IMR-90 (cell line): ENCODE data around the gene PPM1J. TPM values are rescaled to one million over a fixed set of nuclear protein-coding genes. Genes with fewer than 3 reads are reported as not detected.

ENCODE experiments used
- ATAC-seq: fragments of 200-7000 bp; cut with Tn5 transposase; 2 replicates; pipeline ENCODE4 v1.9.1; 2020; ENCODE audit warnings: low read depth, mild to moderate bottlenecking, moderate library complexity
- BruUV-seq: library from RNA; stranded (reverse); fragments of 400-500 nt; replicated peaks from 2 replicates; lab custom pipeline; 2021; lab: Mats Ljungman, UMichigan
- CTCF ChIA-PET: fragments of 300-600 bp; formaldehyde crosslinking; extraction: SDS; loops from one replicate; lab custom pipeline; 2021; ENCODE audit warnings: antibody characterized with exemption; lab: Yijun Ruan, JAX
- POLR2A ChIA-PET: fragments of 300-600 bp; sonication (Branson Sonifier 250); formaldehyde crosslinking; loops from one replicate; lab custom pipeline; 2022; ENCODE audit warnings: antibody characterized with exemption; ENCODE audit not compliant: unreplicated experiment; lab: Charles Lee
- DNase-seq: peaks from one replicate; pipeline ENCODE4 v3.0.0; 2013
- H2AFZ ChIP-seq: replicated peaks from 2 replicates; pipeline ENCODE3; 2013; ENCODE audit warnings: low read length, mild to moderate bottlenecking; ENCODE audit not compliant: poor library complexity
- H2AK5ac ChIP-seq: 2 replicates; pipeline ENCODE4 v1.6.1; 2013; ENCODE audit warnings: low read depth, low read length, inconsistent platforms
- H2AK9ac ChIP-seq: replicated peaks from 2 replicates; pipeline ENCODE3; 2013; ENCODE audit warnings: mild to moderate bottlenecking, low read depth, low read length, moderate library complexity; ENCODE audit not compliant: poor library complexity
- H2BK120ac ChIP-seq: 2 replicates; pipeline ENCODE4 v1.6.1; 2013; ENCODE audit warnings: low read depth, low read length, inconsistent platforms
- H2BK15ac ChIP-seq: 3 replicates; pipeline ENCODE4 v1.6.1; 2013; ENCODE audit warnings: low read depth, low read length, inconsistent platforms
- H2BK20ac ChIP-seq: 2 replicates; pipeline ENCODE4 v1.6.1; 2013; ENCODE audit warnings: low read depth, mild to moderate bottlenecking, inconsistent platforms, low read length, moderate library complexity
- H2BK5ac ChIP-seq: 2 replicates; pipeline ENCODE4 v1.6.1; 2013; ENCODE audit warnings: mild to moderate bottlenecking, low read depth, low read length, inconsistent platforms; ENCODE audit not compliant: poor library complexity, severe bottlenecking
- H3K14ac ChIP-seq: replicated peaks from 2 replicates; pipeline ENCODE4 v1.6.1; 2013; ENCODE audit warnings: low read depth, low read length, inconsistent platforms
- H3K18ac ChIP-seq: 2 replicates; pipeline ENCODE4 v1.6.1; 2013; ENCODE audit warnings: low read depth, low read length, control low read depth
- H3K23ac ChIP-seq: 2 replicates; pipeline ENCODE4 v1.6.1; 2013; ENCODE audit warnings: low read depth, low read length, inconsistent platforms
- H3K27ac ChIP-seq: 2 replicates; pipeline ENCODE4 v1.5.1; 2013; ENCODE audit warnings: mild to moderate bottlenecking, control low read depth, low read length; ENCODE audit not compliant: insufficient read depth
- H3K27me3 ChIP-seq: 2 replicates; pipeline ENCODE4 v1.6.1; 2013; ENCODE audit warnings: low read length; ENCODE audit not compliant: control insufficient read depth, insufficient read depth
- H3K36me3 ChIP-seq: 2 replicates; pipeline ENCODE4 v1.6.1; 2013; ENCODE audit warnings: low read length, mixed read lengths; ENCODE audit not compliant: control insufficient read depth, insufficient read depth
- H3K4ac ChIP-seq: 2 replicates; pipeline ENCODE4 v1.6.1; 2013; ENCODE audit warnings: low read depth, low read length, inconsistent platforms
- H3K4me1 ChIP-seq: 2 replicates; pipeline ENCODE4 v1.6.1; 2013; ENCODE audit warnings: low read length, mixed read lengths; ENCODE audit not compliant: control insufficient read depth, insufficient read depth
- H3K4me2 ChIP-seq: 2 replicates; pipeline ENCODE4 v1.6.1; 2013; ENCODE audit warnings: low read depth, mild to moderate bottlenecking, control low read depth, low read length, moderate library complexity
- H3K4me3 ChIP-seq: 2 replicates; pipeline ENCODE4 v1.5.1; 2013; ENCODE audit warnings: low read depth, mild to moderate bottlenecking, control low read depth, low read length, moderate library complexity; ENCODE audit not compliant: insufficient read depth
- H3K56ac ChIP-seq: 2 replicates; pipeline ENCODE4 v1.6.1; 2013; ENCODE audit warnings: low read length, inconsistent platforms; ENCODE audit not compliant: insufficient read depth; ENCODE audit errors: extremely low read depth
- H3K79me1 ChIP-seq, 2 experiments: 2 replicates each; pipeline ENCODE4 v1.6.1; 2013; ENCODE audit warnings: low read length in 2 of 2, inconsistent platforms in 1 of 2, low read depth in 1 of 2
- H3K9ac ChIP-seq: 2 replicates; pipeline ENCODE4 v1.6.1; 2013; ENCODE audit warnings: low read depth, low read length, control low read depth
- H3K9me1 ChIP-seq: 2 replicates; pipeline ENCODE4 v1.6.1; 2013; ENCODE audit warnings: low read length, inconsistent platforms; ENCODE audit not compliant: insufficient read depth
- H3K9me3 ChIP-seq: 2 replicates; pipeline ENCODE4 v1.6.1; 2013; ENCODE audit warnings: low read length; ENCODE audit not compliant: control insufficient read depth, insufficient read depth
- H4K20me1 ChIP-seq: 2 replicates; pipeline ENCODE4 v1.6.1; 2013; ENCODE audit warnings: low read length, inconsistent platforms; ENCODE audit not compliant: insufficient read depth
- H4K5ac ChIP-seq: 2 replicates; pipeline ENCODE4 v1.6.1; 2013; ENCODE audit warnings: mild to moderate bottlenecking, low read depth, low read length, control low read depth
- H4K8ac ChIP-seq, 2 experiments: 2 replicates each; pipeline ENCODE4 v1.6.1; 2013; ENCODE audit warnings: low read depth in 2 of 2, low read length in 2 of 2, control low read depth in 1 of 2, inconsistent platforms in 1 of 2
- H4K91ac ChIP-seq: 2 replicates; pipeline ENCODE4 v1.6.1; 2013; ENCODE audit warnings: low read depth, low read length, inconsistent platforms; ENCODE audit not compliant: insufficient read depth
- CHD1 ChIP-seq: IDR thresholded peaks from 2 replicates; pipeline ENCODE4 v1.6.1; 2012; ENCODE audit warnings: low read depth, low read length, improper control_type of control experiment
- CTCF ChIP-seq: conservative IDR thresholded peaks from 2 replicates; pipeline ENCODE4 v1.5.1; 2012; ENCODE audit warnings: mild to moderate bottlenecking, low read depth, low read length, improper control_type of control experiment
- FOS ChIP-seq: fragments of 150-350 bp; IDR thresholded peaks from 2 replicates; pipeline ENCODE4 v1.6.1; 2016; ENCODE audit warnings: low read depth, low read length
- MXI1 ChIP-seq: IDR thresholded peaks from 2 replicates; pipeline ENCODE4 v1.6.1; 2012; ENCODE audit warnings: low read depth, mild to moderate bottlenecking, low read length, moderate library complexity, borderline replicate concordance
- NFE2L2 ChIP-seq: fragments of 150-350 bp; IDR thresholded peaks from 2 replicates; pipeline ENCODE4 v1.6.1; 2016; ENCODE audit warnings: low read depth, mild to moderate bottlenecking, low read length
- WGBS, 2 experiments: methylation state at CpG; one replicate each; pipeline versions ENCODE4 v1.1.5 to v1.1.7; 2013; ENCODE audit warnings: missing lambda C conversion rate in 2 of 2; ENCODE audit not compliant: insufficient read length in 1 of 2; ENCODE audit errors: extremely low coverage in 2 of 2; 5-methylcytosine and 5-hydroxymethylcytosine counted together
- dilution Hi-C: fragments of 300-500 bp; cut with HindIII; formaldehyde crosslinking; loops from one replicate; pipeline ENCODE4 v1.14.3; 2018; ENCODE audit warnings: low sequenced_read_pairs; ENCODE audit not compliant: unreplicated experiment
- in situ Hi-C: fragments of 300-500 bp; cut with MboI; formaldehyde crosslinking; loops from 3 replicates; pipeline ENCODE4 v1.14.3; 2019; ENCODE audit warnings: low sequenced_read_pairs, inconsistent platforms, mixed read lengths
- intact Hi-C: fragments of 100-400 bp; cut with micrococcal nuclease; formaldehyde crosslinking; loops from 2 replicates; pipeline ENCODE4 v1.10.0; 2022
- polyA plus RNA-seq, 3 experiments: library from polyadenylated mRNA; depleted of rRNA; stranded (reverse); fragments of >200 nt; gene quantifications; 2 replicates each; pipeline ENCODE4 v1.2.3, GENCODE V29; 2012; ENCODE audit warnings: low replicate concordance in 1 of 3
- total RNA-seq: library from RNA; depleted of rRNA; stranded (reverse); fragments of >200 nt; gene quantifications from 2 replicates; pipeline ENCODE4 v1.2.3, GENCODE V29; 2012
- TF ChIP-seq, protein P1 (sequence below): fragments of 150-350 bp; IDR thresholded peaks from 2 replicates; pipeline ENCODE4 v1.6.1; 2017; ENCODE audit warnings: mild to moderate bottlenecking, antibody characterized with exemption, low read length, low read depth

The PPM1J gene
- total and polyA plus RNA-seq, 2 of the 4 experiments (the other 2 are of a cell fraction) = 1.8 to 2.4 TPM

DNA sequence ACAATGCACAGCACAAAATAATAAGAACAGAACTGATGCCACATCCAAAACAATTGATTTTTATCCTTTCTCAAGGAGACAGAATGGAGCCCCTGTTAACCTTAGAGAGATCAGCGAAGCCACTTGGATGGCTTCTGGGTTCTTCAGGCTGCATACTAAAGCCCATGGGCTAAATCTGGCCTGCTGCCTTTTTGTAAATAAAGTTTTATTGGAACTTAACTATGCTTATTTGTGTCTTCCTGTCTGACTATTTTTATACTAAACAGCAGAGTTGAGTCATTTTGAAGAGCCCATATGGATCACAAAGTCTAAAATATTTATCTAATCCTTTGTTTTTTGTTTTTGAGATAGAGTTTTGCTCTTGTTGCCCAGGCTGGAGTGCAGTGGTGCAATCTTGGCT, 16.3 kb upstream of the PPM1J start:
- Histone ChIP-seq H3K9ac (no peak overlapping the region), H3K4me2 (no peak overlapping the region), H2BK20ac (peak overlapping the region; percentile 63; the same call in 1 of the 2 replicates), H3K4me1 (peaks cover 13% of the 10 kb centered on the region), H3K4ac (no peak overlapping the region), H3K18ac (no peak overlapping the region; the same call in 1 of the 2 replicates), H4K8ac (no peak overlapping the region), H3K56ac (no peak overlapping the region), H3K9me3 (no peaks in the 10 kb centered on the region), H2BK5ac (no peak overlapping the region), H4K5ac (no peak overlapping the region), H2BK120ac (no peak overlapping the region), H3K27me3 (no peaks in the 10 kb centered on the region), H2AK9ac (no peak overlapping the region), H2BK15ac (no peak overlapping the region), H3K36me3 (no peaks in the 10 kb centered on the region), H3K23ac (no peak overlapping the region), H2AFZ (no peak overlapping the region), H4K91ac (no peak overlapping the region), H3K4me3 (no peak overlapping the region), H4K20me1 (no peaks in the 10 kb centered on the region), H2AK5ac (no peak overlapping the region), H3K14ac (no peak overlapping the region), H3K9me1 (peaks cover 3% of the 10 kb centered on the region; the same call in 1 of the 2 replicates), H3K27ac (no peak overlapping the region), H3K79me1 (no peaks in the 10 kb centered on the region)
- POLR2A ChIA-PET = no interaction called here
- in situ Hi-C loops = no loop called here
- ATAC-seq (no peak), DNase-seq (peak; percentile 26)
- TF ChIP-seq NFE2L2 (no peak), CHD1 (no peak), FOS (no peak), CTCF (no peak), MXI1 (no peak)
- TF ChIP-seq, protein P1, sequence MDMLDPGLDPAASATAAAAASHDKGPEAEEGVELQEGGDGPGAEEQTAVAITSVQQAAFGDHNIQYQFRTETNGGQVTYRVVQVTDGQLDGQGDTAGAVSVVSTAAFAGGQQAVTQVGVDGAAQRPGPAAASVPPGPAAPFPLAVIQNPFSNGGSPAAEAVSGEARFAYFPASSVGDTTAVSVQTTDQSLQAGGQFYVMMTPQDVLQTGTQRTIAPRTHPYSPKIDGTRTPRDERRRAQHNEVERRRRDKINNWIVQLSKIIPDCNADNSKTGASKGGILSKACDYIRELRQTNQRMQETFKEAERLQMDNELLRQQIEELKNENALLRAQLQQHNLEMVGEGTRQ = no peak
- BruUV-seq = no TSS peak
- dilution Hi-C loops = no loop called here
- intact Hi-C loops = no loop called here
- CTCF ChIA-PET = no interaction called here
- WGBS, 2 experiments = no CpG with 5 or more reads among the region's 1 CpG
